C4-2B (cell line): ENCODE results near the gene RAP1GAP.

Source experiments
- H3K27ac ChIP-seq: fragments of 450-650 bp; 2 replicates; pipeline ENCODE4 v1.5.1; 2017
- ZFX ChIP-seq: fragments of 450-650 bp; IDR thresholded peaks from 2 replicates; pipeline ENCODE4 v1.6.1; 2017
- TF ChIP-seq, protein P1 (sequence below): fragments of 450-650 bp; conservative IDR thresholded peaks from 2 replicates; pipeline ENCODE4 v1.5.1; 2017; ENCODE audit warnings: mild to moderate bottlenecking

RAP1GAP gene

DNA sequence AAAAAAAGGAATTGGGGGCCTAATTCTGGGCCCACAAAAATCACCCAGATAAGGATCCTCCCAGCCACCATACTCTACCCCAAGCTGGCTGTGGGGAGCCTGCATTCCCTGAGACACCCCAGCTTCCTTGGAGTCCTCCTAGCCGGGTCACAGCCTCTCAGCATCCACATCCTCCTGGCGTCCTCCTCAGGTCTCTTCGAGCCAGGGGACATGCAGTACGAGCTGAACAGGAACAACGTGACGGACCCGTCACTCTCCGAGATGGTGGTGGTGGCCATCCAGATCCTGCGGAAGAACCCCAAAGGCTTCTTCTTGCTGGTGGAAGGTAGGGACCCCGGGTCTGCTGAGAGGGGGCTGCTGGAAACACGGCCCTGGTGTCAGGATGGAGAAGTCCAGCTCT lies 95.7 kb downstream of the RAP1GAP start:
- no peak overlapping the region for H3K27ac ChIP-seq

DNA sequence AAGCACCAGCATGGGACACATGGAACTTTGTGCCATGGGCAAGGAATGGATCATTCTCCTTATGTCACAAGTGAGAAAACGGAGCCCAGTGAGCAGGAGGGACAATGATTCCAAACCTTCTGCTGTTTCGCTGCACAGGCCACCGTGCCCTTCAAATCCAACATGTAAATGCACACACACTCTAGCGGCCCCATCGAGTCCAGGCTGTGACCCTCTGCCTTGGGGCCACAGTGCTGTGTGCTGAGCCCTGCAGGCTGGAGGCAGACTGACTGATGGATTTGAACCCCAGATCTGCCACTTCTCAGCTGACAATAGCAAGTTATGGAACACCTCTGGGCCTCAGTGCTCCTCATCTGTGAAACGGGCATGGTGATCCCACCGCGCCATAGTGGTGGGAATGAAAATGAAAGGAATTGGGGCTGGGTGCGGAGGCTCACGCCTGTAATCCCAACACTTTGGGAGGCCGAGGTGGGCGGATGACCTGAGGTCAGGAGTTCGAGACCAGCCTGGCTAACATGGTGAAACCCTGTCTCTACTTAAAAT lies 96.4 kb downstream of the RAP1GAP start:
- no peak overlapping the region for H3K27ac ChIP-seq
- no peak for TF ChIP-seq ZFX
- TF ChIP-seq, protein P1, sequence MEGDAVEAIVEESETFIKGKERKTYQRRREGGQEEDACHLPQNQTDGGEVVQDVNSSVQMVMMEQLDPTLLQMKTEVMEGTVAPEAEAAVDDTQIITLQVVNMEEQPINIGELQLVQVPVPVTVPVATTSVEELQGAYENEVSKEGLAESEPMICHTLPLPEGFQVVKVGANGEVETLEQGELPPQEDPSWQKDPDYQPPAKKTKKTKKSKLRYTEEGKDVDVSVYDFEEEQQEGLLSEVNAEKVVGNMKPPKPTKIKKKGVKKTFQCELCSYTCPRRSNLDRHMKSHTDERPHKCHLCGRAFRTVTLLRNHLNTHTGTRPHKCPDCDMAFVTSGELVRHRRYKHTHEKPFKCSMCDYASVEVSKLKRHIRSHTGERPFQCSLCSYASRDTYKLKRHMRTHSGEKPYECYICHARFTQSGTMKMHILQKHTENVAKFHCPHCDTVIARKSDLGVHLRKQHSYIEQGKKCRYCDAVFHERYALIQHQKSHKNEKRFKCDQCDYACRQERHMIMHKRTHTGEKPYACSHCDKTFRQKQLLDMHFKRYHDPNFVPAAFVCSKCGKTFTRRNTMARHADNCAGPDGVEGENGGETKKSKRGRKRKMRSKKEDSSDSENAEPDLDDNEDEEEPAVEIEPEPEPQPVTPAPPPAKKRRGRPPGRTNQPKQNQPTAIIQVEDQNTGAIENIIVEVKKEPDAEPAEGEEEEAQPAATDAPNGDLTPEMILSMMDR = no peak

More for the DNA sequence above, 95.7 kb downstream of the RAP1GAP start:
- TF ChIP-seq, protein P1 = no peak
- TF ChIP-seq ZFX = no peak

DNA sequence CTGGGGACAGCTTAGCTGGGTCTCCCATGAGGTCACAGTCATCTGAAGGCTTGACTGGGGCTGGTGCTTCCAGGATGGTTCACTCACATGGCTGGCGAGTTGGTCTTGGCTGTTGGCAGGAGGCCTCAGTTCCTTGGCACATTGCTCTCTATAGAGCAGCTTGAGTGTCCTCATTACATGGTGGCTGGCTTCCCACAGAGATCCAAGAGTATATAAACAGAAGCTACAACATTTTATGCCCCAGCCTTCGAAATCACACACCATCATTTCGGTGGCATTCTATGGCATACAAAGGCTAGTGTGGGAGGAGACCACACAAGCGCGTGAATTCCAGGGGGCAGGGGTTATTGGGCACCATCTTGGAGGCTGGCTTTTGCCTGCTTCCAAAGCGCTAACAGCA lies 96.9 kb downstream of the RAP1GAP start:
- TF ChIP-seq, protein P1 = no peak
- no peak overlapping the region for H3K27ac ChIP-seq

DNA sequence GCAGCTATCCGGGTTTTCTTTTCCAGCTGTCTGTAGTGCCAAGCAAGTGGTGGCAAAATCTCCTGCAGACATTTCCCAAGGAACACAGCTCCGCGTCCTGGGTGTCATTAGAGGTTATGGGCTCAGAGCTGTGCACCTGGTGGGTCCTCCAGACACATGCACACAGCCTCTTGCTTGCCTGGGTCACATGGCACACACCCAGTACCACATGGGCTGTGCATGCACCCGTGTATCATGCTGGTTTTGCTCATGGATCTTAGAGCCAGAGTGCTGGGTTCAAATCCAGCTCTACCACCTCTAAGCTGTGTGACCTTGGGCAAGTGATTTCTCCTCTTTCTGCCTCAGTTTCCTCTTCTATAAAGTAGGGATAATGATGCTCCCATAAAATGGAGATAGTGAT lies 98.3 kb downstream of the RAP1GAP start:
- no peak overlapping the region for H3K27ac ChIP-seq
- no peak for TF ChIP-seq ZFX
- TF ChIP-seq, protein P1 = no peak

DNA sequence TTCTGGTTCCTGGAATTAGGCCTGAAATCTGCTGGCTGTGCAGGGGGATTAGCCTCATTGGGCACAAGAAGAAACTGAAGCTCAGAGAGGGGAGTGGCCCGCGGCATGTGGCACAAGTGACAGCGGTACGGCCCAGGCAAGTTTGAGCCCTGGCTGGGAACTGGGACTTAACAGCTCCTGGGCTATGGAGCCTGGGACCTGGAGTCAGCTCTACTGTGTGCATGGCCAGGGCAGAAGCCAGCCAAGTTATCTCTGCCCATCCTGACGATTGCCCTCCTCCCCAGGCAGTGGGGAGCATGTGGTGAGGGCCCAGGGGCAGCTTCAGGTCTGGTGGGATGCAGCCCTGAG lies 98.7 kb downstream of the RAP1GAP start:
- TF ChIP-seq ZFX = no peak
- TF ChIP-seq, protein P1 = no peak
- no peak overlapping the region for H3K27ac ChIP-seq

DNA sequence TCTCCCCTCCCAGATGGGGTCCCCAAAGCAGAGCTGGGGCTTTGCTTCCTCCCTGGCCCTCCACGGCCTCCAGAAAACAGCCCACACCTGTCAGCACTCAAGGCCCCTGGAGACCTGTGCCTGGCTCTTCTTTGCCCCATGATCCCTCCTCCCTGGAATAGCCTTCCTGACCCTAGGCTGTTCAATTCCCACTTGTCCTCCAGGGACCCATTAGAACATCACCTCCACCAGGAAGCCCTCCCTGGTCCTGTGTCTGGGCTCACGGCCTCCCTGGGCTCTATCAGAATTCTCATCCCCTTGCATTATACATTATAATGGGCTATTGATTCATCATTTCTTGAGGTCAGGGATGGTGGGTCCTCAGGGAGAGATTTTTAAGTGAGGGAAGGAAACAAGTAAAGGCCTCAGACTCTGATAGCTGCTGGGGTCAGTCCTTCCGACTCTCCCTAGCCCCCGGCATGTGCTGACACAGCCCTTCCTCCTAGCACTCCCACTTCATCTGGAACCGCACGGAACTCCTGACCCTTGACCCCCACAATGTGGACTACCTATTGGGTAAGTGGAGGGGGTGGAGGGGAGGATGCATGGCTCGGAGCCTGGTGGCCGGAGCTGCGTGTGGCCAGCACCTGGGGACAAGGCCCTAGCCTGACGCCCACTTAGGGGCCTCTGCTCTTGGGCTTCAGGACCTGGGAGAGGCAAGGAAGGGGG lies 99.2 kb downstream of the RAP1GAP start:
- TF ChIP-seq, protein P1 = no peak
- TF ChIP-seq ZFX = no peak

DNA sequence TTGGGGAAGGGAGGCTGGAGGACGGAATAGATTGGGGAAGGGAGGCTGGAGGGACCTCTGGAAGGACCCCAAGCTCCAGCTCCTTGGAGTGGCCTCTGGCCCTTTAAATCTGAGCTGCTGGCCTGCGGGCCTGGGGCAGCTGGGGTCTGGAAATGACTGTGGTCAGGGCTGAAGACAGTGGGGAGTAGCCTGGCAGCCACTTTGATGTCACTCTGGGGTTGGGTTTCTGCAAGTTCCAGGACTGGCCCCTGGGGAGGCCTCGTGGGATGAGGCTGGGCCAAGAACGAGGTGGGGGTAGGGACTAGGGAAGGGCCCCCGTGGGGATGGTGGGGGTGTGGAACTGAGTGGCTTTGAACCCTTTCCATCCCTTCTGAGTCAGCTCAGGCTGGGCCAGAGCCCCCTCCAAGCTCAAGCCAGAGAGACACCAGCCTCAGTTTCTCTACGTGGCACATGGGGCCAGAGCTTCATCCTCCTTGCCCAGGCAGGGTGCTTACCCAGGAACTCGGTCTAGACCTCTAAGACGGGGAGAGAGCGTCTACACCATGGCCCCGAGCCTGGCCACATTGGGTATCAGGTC lies 100.3 kb downstream of the RAP1GAP start:
- no peak overlapping the region for H3K27ac ChIP-seq
- TF ChIP-seq, protein P1 = no peak
- no peak for TF ChIP-seq ZFX

More for the DNA sequence above, 99.2 kb downstream of the RAP1GAP start:
- no peak overlapping the region for H3K27ac ChIP-seq
